Skin epidermis (tissue), 12 donors: Measurements from ENCODE around the gene COG7.
A peak's percentile ranks its signal among the peaks of the same experiment; 100 is the strongest.
"Not testable (repeated sequence)": the region's sequence is repeated elsewhere in the genome, so short reads cannot be mapped to it uniquely, and the experiment has no call there.

Source experiments
- H3K27ac ChIP-seq, 21 experiments: fragments of 200-600 bp; sonication (generic) in 11 of 21; one replicate each; pipeline ENCODE4 v1.5.0; 2020; ENCODE audit warnings: mild to moderate bottlenecking in 3 of 21, inconsistent platforms in 2 of 21, moderate library complexity in 2 of 21
- H3K4me3 ChIP-seq, 7 experiments: fragments of 200-600 bp; sonication (generic) in 2 of 7; one replicate each; pipeline ENCODE4 v1.5.0; 2020; ENCODE audit warnings: inconsistent platforms in 2 of 7, mild to moderate bottlenecking in 2 of 7, moderate library complexity in 1 of 7

The COG7 gene

GRCh38 chr16:23479138-23479537, 26.1 kb upstream of the COG7 start:
- H3K4me3 ChIP-seq, result no peak overlapping the region

DNA sequence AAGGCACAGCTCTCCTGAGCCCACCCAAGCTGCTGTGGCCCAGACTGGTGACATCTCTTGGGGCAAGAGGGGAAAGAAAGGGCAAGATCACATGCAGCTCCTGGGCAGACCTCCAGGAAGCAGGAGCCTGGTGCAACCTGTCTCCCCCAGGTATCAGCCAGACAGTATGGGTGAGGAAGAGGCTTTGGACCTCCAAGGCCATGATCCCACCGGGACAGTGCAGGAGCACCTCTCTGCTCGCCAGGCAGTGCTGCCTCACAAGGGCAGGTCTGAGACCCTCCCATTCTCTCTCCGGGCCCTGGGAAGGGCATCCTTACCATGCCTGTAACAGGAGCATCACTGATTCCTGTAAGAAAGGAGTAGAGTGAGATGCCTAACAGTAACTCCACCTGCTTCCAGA, 25.6 kb upstream of the COG7 start:
- Histone ChIP-seq H3K27ac (no peak overlapping the region), H3K4me3 (no peak overlapping the region)

More at GRCh38 chr16:23479138-23479537, 26.1 kb upstream of the COG7 start:
- H3K27ac ChIP-seq, result no peak overlapping the region

GRCh38 chr16:23476289-23476688, 23.3 kb upstream of the COG7 start:
- Histone ChIP-seq H3K27ac (no peak overlapping the region), H3K4me3 (no peak overlapping the region)

DNA sequence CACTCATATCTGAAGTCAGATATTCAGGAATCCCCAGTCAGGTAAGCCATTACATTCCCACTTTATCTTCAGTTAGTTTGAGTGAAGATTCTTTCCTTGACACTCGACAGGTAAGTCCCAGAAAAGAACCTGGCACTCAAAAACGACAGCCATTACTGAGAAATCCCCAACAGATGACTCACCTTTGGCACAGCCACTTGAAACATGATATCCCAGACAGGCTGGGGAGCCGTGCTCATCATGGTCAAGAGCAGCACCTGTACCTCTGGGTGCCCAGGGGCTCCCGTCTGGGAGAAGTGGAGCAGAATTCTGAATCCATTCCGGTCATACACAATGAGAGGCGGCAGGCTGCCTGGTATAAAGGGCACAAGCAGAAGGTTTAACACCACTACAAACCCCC, 16.8 kb upstream of the COG7 start:
- H3K4me3 ChIP-seq, result no peak overlapping the region
- peak overlapping the region in 2 of 21 experiments; percentile 13 to 21 for H3K27ac ChIP-seq

DNA sequence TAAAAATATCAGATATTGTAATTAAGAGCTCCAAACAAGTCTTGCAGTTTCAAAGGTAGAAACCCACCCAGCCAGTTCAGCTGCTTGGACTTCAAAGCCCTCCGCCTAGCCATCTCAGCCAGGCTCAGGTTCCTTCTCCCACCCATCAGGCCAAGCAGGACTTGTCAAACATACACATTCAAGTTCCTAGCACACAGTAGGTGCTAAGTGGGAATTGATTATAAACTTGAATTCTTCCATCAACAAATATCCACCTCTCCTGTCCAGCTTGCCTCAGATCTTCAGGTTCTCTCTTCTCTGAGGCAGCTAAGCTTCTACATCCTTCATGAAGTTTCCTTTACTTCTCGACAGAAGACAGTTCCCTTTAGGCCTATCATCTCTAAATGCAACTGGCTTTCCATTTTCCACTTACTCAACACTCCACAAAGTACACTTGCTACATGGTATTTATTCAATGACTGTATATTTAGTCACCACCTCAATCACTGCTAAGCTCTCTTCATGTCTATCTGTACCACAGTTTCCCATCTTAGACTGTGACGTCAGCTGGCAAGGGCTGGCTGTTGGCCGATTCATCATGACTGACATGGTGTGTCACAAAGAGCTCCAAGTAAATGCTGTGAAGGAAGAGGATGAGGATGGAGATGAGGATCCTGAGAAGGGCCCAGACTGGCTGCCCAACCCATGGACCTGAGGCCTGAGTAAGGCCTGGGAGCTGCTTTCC, 13.3 kb upstream of the COG7 start:
- Histone ChIP-seq H3K27ac (no peak overlapping the region), H3K4me3 (no peak overlapping the region)

- Histone ChIP-seq H3K27ac (no peak overlapping the region), H3K4me3 (no peak overlapping the region)
Measured at GRCh38 chr16:23465179-23465578, 12.2 kb upstream of the COG7 start.

- H3K27ac ChIP-seq, result no peak overlapping the region
- no peak overlapping the region for H3K4me3 ChIP-seq
Measured at GRCh38 chr16:23464196-23464595, 11.2 kb upstream of the COG7 start.

- not testable (repeated sequence) for H3K27ac ChIP-seq, H3K4me3 ChIP-seq
Measured at GRCh38 chr16:23462994-23463393, 10.0 kb upstream of the COG7 start.

- Histone ChIP-seq H3K4me3 (peak overlapping the region; percentile 64 to 96 (median 81)), H3K27ac (peak overlapping the region in 15 of 21 experiments; percentile 76 to 95 (median 88))
Measured at GRCh38 chr16:23453338-23454052, 506 bp upstream of the COG7 start.

DNA sequence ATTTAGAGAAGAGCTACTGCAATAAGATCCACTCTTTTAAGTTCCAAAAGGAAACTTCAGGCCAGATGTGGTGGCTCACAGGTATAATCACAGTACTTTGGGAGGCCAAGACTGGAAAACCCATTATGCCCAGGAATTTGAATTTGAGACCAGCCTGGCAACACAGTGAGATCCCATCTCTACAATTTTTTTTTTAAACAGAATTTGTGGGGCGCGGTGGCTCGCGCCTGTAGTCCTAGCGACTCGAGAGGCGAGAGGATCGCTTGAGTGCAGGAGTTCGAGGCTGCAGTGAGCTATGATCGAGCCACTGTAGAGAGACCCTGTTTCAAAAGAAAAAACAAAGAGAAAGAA, 793 bp downstream of the COG7 start:
- H3K27ac ChIP-seq, result peak overlapping the region in 20 of 21 experiments; percentile 71 to 95 (median 87)
- peak overlapping the region; percentile 64 to 96 (median 81) for H3K4me3 ChIP-seq

DNA sequence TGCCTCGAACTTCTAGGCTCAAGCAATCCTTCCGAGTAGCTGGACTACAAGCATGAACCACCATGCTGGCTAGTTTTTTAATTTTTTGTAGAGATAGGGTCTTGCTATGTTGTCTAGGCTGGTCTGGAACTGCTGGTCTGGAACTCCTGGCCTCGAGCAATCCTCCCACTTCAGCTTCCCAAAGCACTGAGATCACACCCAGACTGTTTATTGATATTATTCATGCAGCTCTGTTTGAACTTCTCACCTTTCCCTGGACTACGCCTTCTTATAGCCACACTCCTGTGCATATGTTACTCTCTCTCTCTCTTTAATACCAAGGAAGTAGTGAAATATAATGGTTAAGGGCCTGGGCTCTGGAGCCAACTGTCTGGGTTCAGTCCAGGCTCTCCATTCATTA, 4.6 kb downstream of the COG7 start:
- H3K27ac ChIP-seq, result no peak overlapping the region
- H3K4me3 ChIP-seq, result no peak overlapping the region

- not testable (repeated sequence) for H3K4me3 ChIP-seq, H3K27ac ChIP-seq
Measured at GRCh38 chr16:23437542-23437941, 15.4 kb downstream of the COG7 start.

GRCh38 chr16:23436951-23437350, 16.0 kb downstream of the COG7 start:
- Histone ChIP-seq H3K4me3 (no peak overlapping the region), H3K27ac (no peak overlapping the region)

GRCh38 chr16:23435500-23435899, 17.5 kb downstream of the COG7 start:
- H3K27ac ChIP-seq, result no peak overlapping the region
- H3K4me3 ChIP-seq, result no peak overlapping the region

DNA sequence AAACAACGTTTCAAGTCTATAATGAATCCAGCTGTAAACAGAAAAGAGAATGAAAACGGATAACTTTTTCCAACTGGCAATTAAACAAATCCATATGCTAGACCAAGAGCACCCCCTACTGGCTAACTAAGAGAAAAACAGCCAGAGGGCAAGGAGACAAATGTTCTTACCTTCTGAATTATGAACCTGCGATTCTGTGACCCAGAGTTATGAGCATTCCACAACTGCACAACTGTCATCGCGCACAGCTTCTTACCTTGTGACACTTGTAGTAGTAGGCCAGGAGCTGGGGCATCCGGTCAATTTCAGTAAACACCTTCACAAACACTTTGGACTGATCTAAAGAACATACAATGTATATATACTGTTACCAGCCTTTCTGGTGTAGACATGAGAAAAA, 18.6 kb downstream of the COG7 start:
- no peak overlapping the region for H3K27ac ChIP-seq
- no peak overlapping the region for H3K4me3 ChIP-seq

GRCh38 chr16:23433261-23433920, 19.6 kb downstream of the COG7 start:
- Histone ChIP-seq H3K27ac (peak overlapping the region in 1 of 21 experiments; percentile 40), H3K4me3 (no peak overlapping the region)

DNA sequence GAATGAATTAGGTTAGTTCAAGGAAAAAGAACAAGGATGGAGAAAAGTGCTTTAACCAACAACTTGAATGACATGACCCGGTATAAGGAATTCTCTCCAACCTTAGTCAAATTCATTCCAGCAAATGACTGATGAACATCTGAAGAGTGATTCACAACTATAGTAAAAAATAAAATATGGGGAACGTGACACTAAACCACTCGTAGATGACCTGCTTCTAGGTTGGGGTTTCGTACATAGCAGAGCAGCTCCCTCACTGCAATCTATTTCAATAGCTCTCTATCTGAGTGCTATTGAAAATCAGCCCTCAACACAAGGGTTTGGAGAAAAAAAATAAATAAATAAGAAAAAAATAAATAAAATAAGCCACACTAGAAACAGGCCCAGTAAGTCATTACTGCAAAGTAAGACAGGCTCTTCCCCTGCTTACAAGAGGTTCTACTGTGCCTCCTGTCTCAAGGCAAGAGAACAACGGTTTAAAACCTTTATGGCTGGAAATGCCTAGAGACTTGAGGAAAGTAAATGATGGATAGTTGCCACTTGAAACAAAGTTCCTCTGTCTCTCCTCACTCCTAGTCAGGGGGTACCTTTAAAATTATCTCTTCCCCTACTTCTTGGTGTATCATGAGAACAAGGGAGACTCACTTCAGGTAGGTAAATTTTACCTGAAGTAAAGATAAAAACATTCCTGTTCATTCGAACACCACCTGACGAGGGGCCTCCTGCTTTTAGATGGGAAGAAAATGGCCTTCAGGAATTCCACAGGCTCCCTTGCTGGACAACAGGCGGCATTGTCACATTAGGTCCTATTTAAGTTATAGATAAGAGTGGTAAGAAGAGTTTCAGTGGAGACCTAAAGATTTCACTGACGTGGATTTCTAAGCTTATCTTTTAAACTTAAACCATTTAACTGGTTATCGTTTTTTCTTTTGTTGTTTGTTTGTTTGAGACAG, 20.5 kb downstream of the COG7 start:
- no peak overlapping the region for H3K4me3 ChIP-seq
- peak overlapping the region in 1 of 21 experiments; percentile 40 for H3K27ac ChIP-seq

- Histone ChIP-seq H3K4me3 (no peak overlapping the region), H3K27ac (no peak overlapping the region)
Measured at GRCh38 chr16:23428351-23428750, 24.6 kb downstream of the COG7 start.

- Histone ChIP-seq H3K27ac (peak overlapping the region in 20 of 21 experiments; percentile 60 to 96 (median 86)), H3K4me3 (no peak overlapping the region)
Measured at GRCh38 chr16:23424292-23424958, 28.6 kb downstream of the COG7 start.
